ENCODE results near the gene HDAC10.

HDAC10 gene, protein sequence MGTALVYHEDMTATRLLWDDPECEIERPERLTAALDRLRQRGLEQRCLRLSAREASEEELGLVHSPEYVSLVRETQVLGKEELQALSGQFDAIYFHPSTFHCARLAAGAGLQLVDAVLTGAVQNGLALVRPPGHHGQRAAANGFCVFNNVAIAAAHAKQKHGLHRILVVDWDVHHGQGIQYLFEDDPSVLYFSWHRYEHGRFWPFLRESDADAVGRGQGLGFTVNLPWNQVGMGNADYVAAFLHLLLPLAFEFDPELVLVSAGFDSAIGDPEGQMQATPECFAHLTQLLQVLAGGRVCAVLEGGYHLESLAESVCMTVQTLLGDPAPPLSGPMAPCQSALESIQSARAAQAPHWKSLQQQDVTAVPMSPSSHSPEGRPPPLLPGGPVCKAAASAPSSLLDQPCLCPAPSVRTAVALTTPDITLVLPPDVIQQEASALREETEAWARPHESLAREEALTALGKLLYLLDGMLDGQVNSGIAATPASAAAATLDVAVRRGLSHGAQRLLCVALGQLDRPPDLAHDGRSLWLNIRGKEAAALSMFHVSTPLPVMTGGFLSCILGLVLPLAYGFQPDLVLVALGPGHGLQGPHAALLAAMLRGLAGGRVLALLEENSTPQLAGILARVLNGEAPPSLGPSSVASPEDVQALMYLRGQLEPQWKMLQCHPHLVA

DNA sequence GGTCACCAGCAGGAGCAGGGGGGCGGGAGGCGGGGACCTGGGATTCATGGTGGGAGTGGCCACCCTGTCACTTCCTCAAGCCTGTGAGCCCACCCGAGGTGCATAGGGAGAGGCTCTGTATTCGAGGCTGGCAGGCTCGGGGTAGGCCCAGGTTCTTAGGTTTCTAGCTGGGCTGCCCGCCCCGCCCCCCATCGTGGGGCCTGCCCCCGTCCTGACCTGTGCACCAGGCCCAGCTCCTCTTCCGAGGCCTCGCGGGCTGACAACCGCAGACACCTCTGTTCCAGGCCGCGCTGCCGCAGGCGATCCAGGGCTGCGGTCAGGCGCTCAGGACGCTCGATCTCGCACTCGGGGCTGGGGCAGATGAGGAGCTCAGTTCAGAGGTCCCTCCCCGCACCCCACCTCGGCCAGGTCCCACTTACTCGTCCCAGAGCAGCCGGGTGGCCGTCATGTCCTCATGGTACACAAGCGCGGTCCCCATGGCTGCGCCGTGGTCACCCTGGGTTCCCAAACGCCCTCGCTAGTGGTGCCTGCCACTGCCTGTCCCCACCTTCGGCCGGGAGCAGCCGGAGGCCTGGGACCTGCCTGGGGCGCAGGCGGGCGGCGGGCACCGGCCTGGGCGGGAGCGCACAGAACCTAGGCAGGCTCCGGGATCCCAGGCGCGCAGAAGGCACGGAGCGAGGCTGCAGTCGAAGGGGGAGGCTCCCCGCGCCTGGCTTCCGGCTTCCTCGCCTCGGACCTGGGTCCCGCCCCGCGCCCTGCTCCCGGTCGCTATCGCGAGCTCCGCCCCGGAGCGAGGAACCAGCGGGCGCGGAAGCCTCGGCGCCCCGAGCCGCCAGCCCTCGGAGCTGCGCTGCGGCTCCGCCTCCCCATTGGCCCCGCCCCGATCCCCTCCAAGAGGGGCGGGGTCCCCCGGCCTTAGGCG is at the start of gene HDAC10:
HDAC10 (minus strand) TSS at position 711 of the 922 bp plus-strand sequence; CDS start at position 478, 233 bp downstream.
- TF ChIP-seq, protein P1, sequence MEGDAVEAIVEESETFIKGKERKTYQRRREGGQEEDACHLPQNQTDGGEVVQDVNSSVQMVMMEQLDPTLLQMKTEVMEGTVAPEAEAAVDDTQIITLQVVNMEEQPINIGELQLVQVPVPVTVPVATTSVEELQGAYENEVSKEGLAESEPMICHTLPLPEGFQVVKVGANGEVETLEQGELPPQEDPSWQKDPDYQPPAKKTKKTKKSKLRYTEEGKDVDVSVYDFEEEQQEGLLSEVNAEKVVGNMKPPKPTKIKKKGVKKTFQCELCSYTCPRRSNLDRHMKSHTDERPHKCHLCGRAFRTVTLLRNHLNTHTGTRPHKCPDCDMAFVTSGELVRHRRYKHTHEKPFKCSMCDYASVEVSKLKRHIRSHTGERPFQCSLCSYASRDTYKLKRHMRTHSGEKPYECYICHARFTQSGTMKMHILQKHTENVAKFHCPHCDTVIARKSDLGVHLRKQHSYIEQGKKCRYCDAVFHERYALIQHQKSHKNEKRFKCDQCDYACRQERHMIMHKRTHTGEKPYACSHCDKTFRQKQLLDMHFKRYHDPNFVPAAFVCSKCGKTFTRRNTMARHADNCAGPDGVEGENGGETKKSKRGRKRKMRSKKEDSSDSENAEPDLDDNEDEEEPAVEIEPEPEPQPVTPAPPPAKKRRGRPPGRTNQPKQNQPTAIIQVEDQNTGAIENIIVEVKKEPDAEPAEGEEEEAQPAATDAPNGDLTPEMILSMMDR (IDR thresholded peaks at IDR 0.05; ENCODE audit: control insufficient read depth, extremely low read depth, insufficient read depth) = no peak
- H3K4me3 ChIP-seq (ENCODE audit: low read depth, low read length) = peak within 1 kb of the TSS; percentile 79
- DNase-seq (ENCODE audit: low read depth) = no peak

DNA sequence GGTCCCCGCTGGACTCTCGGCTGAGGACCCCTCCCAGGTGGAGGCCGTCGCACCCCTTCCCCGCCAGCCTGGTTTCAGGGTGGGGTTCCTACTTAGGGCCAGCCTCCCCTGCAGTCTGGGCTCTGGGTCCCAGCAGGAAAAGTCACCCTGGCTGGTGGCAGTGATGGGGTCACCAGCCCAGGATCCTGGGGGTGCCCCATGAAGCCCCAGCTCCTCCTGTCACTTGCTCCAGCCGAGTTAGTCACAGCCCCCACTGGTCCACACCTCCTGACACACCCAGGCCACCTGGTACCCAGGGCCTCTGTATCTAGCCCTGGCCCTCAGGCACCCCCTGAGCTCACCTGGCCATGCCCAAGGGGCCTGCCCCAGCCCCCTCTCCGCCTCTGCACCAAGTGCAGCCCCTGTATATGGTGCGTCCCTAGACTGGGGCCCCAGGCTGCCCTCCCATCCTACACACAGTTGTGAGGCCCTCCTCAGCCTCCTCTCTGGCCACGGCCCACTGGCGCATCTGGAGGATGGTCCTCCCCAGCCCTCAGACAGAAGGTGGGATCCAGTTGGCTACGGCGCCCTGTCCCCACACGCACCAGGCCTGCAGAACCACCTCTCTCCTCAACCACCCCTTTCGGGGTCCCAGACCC is 49.7 kb upstream of the HDAC10 start:
- no peak overlapping the region for H3K4me3 ChIP-seq (ENCODE audit: low read depth, low read length)

DNA sequence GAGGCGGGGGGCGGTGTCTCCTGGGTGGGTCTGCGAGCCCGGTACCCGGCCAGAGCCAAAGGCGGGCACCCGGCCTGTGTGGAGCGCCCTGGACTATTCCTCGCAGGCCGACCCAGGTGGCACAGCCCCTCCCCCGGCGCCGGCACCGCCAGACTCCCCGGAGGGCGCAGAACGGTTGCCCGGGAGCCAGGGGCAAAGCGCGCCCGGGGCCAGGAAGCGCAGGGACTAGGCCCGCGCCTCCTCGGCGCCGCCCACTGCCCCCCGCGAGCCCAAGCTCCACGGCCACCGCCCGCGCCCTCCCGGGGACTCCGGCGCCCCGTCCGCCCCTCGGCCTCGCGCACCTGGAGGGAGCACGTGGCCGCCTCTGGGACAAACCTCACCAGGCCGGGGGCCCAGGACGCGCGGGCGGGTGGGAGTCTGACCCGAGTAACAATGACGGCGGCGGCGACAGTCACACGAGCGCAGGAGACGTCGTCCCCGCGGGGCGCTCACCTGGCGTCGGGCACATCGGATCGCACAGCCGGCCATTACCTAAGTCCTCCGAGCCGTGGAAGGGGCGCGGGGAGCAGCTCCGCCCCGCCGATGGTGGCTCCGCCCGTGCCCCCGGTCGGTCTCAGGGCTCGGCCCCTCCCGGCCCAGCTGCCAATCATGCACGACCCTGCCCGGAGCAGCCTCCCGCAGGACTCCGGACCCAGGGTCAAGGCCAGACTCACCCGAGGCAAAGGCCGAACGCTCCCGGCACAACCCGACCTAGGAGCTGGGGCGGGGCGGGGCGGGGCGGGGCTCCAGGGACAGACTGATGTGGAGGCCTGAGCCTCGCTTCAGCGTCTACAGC is 48.9 kb upstream of the HDAC10 start:
- no peak for DNase-seq (ENCODE audit: low read depth)
- no peak overlapping the region for H3K4me3 ChIP-seq (ENCODE audit: low read depth, low read length)
- TF ChIP-seq, protein P1 (IDR thresholded peaks at IDR 0.05; ENCODE audit: control insufficient read depth, extremely low read depth, insufficient read depth) = no peak

More for the DNA sequence above, 49.7 kb upstream of the HDAC10 start:
- DNase-seq (ENCODE audit: low read depth) = no peak
- TF ChIP-seq, protein P1 (IDR thresholded peaks at IDR 0.05; ENCODE audit: control insufficient read depth, extremely low read depth, insufficient read depth) = no peak

DNA sequence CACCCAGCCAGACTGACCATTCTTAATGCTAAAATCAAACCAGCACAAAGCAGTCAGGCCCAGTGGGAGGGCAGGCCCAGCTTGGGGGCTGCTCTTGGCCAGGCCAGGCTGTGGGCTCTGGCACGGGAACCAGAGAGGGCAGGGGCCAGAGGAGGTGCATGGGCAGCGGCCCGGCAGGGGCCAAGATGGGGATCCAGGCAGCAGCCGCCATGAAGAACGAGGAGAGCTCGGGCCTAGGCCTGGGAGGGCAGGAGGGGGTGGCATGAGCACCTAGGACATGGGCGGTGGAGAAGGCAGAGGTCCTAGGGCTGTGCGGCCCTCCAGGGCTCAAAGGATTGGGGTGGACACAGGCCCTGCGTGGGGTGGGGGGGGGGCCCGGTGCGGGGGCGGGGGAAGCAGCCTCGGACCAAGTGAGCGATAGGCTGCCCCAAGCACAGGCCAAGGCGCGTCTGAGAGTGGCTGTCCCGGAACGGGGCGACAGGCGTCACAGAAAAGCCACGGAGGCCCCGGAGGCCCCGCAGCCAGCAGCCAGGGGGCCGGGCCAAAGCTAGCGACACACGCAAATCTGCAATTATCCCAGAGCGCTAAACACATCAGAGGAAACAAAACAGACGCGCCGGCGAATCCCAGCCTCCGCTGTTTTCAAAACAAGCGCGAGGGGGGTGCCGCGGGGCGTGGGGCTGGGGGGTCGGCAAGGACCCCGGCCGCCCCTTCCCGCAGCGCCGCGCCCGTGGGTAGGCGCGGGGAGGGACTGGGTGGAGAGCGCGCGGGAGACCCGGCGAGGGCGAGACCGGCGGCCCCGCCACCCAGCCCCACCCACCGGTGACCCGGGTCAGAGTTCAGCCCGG is 48.1 kb upstream of the HDAC10 start:
- H3K4me3 ChIP-seq (ENCODE audit: low read depth, low read length) = no peak overlapping the region
- TF ChIP-seq, protein P1 (IDR thresholded peaks at IDR 0.05; ENCODE audit: control insufficient read depth, extremely low read depth, insufficient read depth) = no peak
- no peak for DNase-seq (ENCODE audit: low read depth)

DNA sequence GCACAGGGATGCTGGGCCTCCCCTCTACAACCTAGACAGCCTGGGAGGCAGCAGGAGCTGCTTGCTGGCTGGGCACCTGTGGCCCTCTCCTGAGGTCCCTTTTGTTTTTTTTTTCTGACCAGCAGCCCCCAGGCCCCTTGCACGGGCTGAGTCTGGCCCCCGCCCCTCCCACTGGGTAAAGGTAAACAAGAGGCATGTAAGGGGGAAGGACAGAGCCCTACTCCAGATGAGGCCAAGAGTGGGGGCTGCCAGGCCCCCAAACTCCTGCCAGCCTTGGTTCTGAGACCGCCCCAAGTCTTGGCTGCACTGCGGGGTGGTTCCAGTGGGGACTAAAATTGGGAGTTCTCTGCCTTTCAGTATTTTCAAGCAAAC is 47.2 kb upstream of the HDAC10 start:
- H3K4me3 ChIP-seq (ENCODE audit: low read depth, low read length) = no peak overlapping the region
- no peak for DNase-seq (ENCODE audit: low read depth)
- TF ChIP-seq, protein P1 (IDR thresholded peaks at IDR 0.05; ENCODE audit: control insufficient read depth, extremely low read depth, insufficient read depth) = no peak

Data from LNCaP clone FGC (cell line).